Measurements from ENCODE around the gene GTSE1.

The GTSE1 gene

GRCh38 chr22:46355369-46355995 is 58.8 kb downstream of the GTSE1 start:
- Histone ChIP-seq H3K36me3 (peaks cover 68% of the 10 kb centered on the region), H3K9me3 (ENCODE audit: severe bottlenecking) (no peaks in the 10 kb centered on the region), H3K27me3 (ENCODE audit: insufficient read depth, low read depth, severe bottlenecking) (no peaks in the 10 kb centered on the region), H3K4me3 (ENCODE audit: low read depth, low read length) (no peak overlapping the region), H3K27ac (no peak overlapping the region)
- TF ChIP-seq CTCF (IDR thresholded peaks at IDR 0.05; ENCODE audit: low read depth, low read length), result peak; percentile 91
- DNase-seq, result peak; percentile 83

- Histone ChIP-seq H3K9me3 (ENCODE audit: severe bottlenecking) (no peaks in the 10 kb centered on the region), H3K4me3 (ENCODE audit: low read depth, low read length) (no peak overlapping the region), H3K27me3 (ENCODE audit: insufficient read depth, low read depth, severe bottlenecking) (no peaks in the 10 kb centered on the region), H3K27ac (no peak overlapping the region), H3K36me3 (peaks cover 62% of the 10 kb centered on the region)
- DNase-seq, result no peak
- TF ChIP-seq CTCF (IDR thresholded peaks at IDR 0.05; ENCODE audit: low read depth, low read length), result no peak
These were observed 59.4 kb downstream of the GTSE1 start for GRCh38 chr22:46355996-46356471.

GRCh38 chr22:46356496-46357480 is 60.1 kb downstream of the GTSE1 start:
- no peak for TF ChIP-seq CTCF (IDR thresholded peaks at IDR 0.05; ENCODE audit: low read depth, low read length)
- Histone ChIP-seq H3K27me3 (ENCODE audit: insufficient read depth, low read depth, severe bottlenecking) (no peaks in the 10 kb centered on the region), H3K27ac (no peak overlapping the region), H3K9me3 (ENCODE audit: severe bottlenecking) (no peaks in the 10 kb centered on the region), H3K36me3 (peaks cover 55% of the 10 kb centered on the region), H3K4me3 (ENCODE audit: low read depth, low read length) (no peak overlapping the region)
- no peak for DNase-seq

- no peak for DNase-seq
- no peak for TF ChIP-seq CTCF (IDR thresholded peaks at IDR 0.05; ENCODE audit: low read depth, low read length)
- H3K36me3 ChIP-seq, result peaks cover 44% of the 10 kb centered on the region
- H3K4me3 ChIP-seq (ENCODE audit: low read depth, low read length), result no peak overlapping the region
- no peak overlapping the region for H3K27ac ChIP-seq
- H3K27me3 ChIP-seq (ENCODE audit: insufficient read depth, low read depth, severe bottlenecking), result no peaks in the 10 kb centered on the region
- H3K9me3 ChIP-seq (ENCODE audit: severe bottlenecking), result no peaks in the 10 kb centered on the region
These were observed 61.2 kb downstream of the GTSE1 start for GRCh38 chr22:46357711-46358520.

GRCh38 chr22:46358766-46359165 is 62.1 kb downstream of the GTSE1 start:
- no peaks in the 10 kb centered on the region for H3K27me3 ChIP-seq (ENCODE audit: insufficient read depth, low read depth, severe bottlenecking)
- TF ChIP-seq CTCF (IDR thresholded peaks at IDR 0.05; ENCODE audit: low read depth, low read length), result no peak
- no peak overlapping the region for H3K27ac ChIP-seq
- no peak overlapping the region for H3K4me3 ChIP-seq (ENCODE audit: low read depth, low read length)
- H3K36me3 ChIP-seq, result peaks cover 37% of the 10 kb centered on the region
- DNase-seq, result no peak
- no peaks in the 10 kb centered on the region for H3K9me3 ChIP-seq (ENCODE audit: severe bottlenecking)

All from WERI-Rb-1 (cell line).